RWPE1 (cell line): ENCODE results near the gene RTKN2.

ENCODE experiments used
- CTCF ChIA-PET: fragments of 350-600 bp; sonication (Branson Sonifier 250); formaldehyde crosslinking; extraction: SDS; loops from one replicate; lab custom pipeline; 2021; lab: Yijun Ruan, JAX
- POLR2A ChIA-PET: fragments of 400-600 bp; formaldehyde crosslinking; extraction: SDS; loops from one replicate; lab custom pipeline; 2020; ENCODE audit warnings: antibody characterized with exemption; ENCODE audit not compliant: low non-redundant PET; lab: Yijun Ruan, JAX
- DNase-seq: peaks from one replicate; pipeline ENCODE4 v3.0.0; 2012; ENCODE audit warnings: low spot score
- H3K27ac ChIP-seq: fragments of 450-650 bp; 2 replicates; pipeline ENCODE4 v1.5.1; 2017
- TF ChIP-seq, protein P1 (sequence below): fragments of 450-650 bp; conservative IDR thresholded peaks from 2 replicates; pipeline ENCODE4 v1.5.1; 2017; ENCODE audit warnings: low read depth, mild to moderate bottlenecking

RTKN2 gene, protein sequence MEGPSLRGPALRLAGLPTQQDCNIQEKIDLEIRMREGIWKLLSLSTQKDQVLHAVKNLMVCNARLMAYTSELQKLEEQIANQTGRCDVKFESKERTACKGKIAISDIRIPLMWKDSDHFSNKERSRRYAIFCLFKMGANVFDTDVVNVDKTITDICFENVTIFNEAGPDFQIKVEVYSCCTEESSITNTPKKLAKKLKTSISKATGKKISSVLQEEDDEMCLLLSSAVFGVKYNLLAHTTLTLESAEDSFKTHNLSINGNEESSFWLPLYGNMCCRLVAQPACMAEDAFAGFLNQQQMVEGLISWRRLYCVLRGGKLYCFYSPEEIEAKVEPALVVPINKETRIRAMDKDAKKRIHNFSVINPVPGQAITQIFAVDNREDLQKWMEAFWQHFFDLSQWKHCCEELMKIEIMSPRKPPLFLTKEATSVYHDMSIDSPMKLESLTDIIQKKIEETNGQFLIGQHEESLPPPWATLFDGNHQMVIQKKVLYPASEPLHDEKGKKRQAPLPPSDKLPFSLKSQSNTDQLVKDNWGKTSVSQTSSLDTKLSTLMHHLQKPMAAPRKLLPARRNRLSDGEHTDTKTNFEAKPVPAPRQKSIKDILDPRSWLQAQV

DNA sequence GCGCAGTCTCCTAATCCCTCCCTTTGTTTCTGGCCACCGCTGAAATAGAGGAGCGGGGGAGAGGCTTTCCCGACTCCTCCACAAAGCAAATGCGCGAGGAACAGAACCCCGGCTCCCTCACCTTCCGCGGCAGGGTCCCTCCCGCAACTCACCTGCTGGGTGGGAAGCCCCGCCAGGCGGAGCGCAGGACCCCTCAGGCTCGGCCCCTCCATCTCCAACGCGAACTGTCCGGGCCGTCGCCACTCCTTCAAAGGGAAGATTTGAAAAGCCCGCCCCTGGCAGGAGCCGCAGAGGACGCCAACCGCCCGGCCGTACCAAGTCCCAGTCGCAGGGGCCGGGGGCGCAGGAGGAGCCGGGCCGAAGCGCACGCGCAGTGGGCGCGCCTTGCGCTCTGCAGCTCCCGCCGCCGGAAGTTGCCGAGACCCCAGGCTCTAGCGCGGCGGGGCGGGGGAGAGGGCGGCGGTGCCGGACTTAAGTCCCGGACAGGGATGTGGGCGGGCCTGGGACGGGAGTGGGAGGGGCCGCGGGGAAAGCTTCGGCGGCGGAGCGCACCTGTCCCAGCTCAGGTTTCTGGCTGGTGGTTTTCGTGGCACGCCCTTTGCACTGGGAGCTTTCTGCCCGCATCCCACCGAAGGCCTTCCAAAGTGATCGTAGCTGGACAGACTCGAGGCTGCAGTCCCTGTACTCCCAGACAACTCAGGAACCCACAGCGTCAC, at the start of gene RTKN2:
TSS of gene RTKN2 (minus strand) at position 446 of the 716 bp plus-strand sequence. CDS start at position 212, 234 bp downstream.
- H3K27ac ChIP-seq: no peak within 1 kb of the TSS
- POLR2A ChIA-PET: no interaction called here
- TF ChIP-seq, protein P1, sequence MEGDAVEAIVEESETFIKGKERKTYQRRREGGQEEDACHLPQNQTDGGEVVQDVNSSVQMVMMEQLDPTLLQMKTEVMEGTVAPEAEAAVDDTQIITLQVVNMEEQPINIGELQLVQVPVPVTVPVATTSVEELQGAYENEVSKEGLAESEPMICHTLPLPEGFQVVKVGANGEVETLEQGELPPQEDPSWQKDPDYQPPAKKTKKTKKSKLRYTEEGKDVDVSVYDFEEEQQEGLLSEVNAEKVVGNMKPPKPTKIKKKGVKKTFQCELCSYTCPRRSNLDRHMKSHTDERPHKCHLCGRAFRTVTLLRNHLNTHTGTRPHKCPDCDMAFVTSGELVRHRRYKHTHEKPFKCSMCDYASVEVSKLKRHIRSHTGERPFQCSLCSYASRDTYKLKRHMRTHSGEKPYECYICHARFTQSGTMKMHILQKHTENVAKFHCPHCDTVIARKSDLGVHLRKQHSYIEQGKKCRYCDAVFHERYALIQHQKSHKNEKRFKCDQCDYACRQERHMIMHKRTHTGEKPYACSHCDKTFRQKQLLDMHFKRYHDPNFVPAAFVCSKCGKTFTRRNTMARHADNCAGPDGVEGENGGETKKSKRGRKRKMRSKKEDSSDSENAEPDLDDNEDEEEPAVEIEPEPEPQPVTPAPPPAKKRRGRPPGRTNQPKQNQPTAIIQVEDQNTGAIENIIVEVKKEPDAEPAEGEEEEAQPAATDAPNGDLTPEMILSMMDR: no peak
- CTCF ChIA-PET: interaction anchor here (0.5 kb wide), 1 partner anchor 997 kb away, joined by 3 read pairs; no protein-coding TSS in a partner anchor
- DNase-seq: peak; percentile 59

DNA sequence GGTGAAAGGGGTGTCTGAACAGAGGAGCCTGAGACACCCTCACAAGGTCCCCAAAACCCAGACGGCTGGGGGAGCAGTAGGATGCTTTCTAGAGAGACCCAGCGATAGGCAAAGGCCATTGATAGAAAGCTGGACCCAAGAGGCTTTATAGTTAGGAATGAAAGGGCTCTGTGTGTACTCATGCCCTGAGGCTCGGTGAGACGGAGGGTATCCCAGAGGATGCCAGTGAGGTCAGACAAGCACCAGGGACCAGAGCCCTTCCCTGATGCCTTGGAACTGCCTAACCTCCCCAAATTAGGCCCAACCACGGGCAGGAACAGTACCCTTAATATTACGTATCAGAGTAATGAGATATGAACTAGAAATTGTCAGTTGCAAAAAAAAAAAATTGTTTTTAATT, 48.6 kb upstream of the RTKN2 start:
- ChIA-PET CTCF (no interaction called here), POLR2A (no interaction called here)
- H3K27ac ChIP-seq: no peak overlapping the region
- no peak for DNase-seq
- TF ChIP-seq, protein P1: no peak

DNA sequence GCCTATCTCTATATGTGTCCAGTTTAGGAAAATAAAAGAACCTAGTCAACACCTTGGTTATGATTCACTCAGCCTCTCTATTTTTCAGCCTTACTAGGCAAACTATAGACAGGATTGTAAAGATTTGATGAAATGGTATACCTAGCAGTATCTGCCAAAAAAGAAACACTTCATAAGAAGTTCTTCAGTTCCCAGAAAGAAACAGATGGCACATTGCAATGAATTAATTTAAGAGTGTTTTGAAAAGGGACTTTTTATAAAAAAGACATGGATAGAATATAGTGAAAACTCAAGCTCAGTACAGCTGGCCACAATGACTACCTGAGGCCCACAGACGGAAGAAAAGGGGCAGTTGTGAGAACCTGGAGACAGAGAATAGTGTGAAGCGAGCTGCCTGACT, 40.6 kb upstream of the RTKN2 start:
- no peak overlapping the region for H3K27ac ChIP-seq
- CTCF ChIA-PET: no interaction called here
- TF ChIP-seq, protein P1: no peak
- POLR2A ChIA-PET: no interaction called here
- DNase-seq: no peak

DNA sequence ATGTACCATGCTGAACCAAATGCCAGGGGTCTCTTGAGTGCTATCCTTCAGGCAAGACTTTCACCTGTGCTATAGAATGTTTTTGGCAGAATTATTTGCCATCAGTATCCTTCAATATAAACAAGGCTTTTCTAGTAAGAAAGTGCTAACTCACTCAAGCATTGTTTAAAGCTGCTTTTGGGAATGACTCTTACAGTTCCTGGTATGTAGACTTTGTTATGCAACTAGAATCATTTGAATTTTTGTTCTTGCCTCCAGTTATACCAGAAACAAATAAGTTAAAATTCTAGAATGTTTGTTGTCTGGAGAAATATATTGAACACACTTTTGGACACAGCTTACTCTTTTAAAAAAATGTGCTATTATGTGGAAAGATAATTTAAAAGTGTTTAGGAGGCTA, 39.5 kb upstream of the RTKN2 start:
- CTCF ChIA-PET: interaction anchor here (0.7 to 0.8 kb wide), 2 partner anchors 17 to 1821 kb away, joined by 3 to 5 read pairs; no protein-coding TSS in a partner anchor
- DNase-seq: no peak
- TF ChIP-seq, protein P1: no peak
- no peak overlapping the region for H3K27ac ChIP-seq
- POLR2A ChIA-PET: no interaction called here

DNA sequence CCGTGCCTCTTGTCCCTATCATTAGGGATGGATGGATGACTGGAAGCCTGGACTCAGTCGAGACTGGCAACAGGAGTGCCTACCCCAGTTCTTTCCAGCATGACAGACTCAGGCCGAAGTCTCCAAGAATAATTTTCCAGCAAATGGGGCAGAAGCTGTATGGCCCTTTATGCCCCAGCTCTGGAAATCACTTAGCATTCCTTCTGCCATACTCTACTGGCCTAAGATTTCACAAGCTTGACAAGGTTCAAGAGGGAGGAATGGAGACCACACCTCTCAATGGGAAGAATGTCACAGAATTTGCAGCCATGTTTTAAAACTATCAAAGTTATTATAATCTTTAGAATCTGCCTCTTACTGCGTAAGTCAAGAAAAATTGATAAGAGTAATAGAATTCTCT, 39.0 kb upstream of the RTKN2 start:
- POLR2A ChIA-PET: no interaction called here
- CTCF ChIA-PET: interaction anchor here (0.7 to 0.8 kb wide), 2 partner anchors 17 to 1822 kb away, joined by 3 to 5 read pairs; no protein-coding TSS in a partner anchor
- no peak overlapping the region for H3K27ac ChIP-seq
- TF ChIP-seq, protein P1: no peak
- no peak for DNase-seq

DNA sequence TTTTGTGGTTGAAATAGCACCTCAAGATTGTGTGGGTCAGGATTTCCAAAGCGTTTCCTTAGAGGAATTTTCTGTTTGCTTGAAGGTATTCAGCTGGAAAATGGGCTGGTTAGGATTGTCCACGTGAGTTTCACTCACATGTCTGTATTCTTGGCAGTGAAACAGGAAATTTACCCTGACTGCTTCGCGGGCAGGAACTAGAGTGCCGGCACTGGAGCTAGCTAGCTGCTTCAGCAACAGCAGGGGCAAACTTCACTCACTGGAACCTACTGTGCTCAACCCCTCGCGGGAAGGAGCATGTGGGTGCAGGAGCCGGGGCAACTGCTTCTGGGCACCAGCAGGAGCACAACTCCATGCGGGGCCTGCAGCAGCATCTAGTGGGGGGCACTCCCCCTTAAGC, 38.0 kb upstream of the RTKN2 start:
- CTCF ChIA-PET: interaction anchor here (0.6 kb wide), 1 partner anchor 211 kb away, joined by 3 read pairs; no protein-coding TSS in a partner anchor
- DNase-seq: no peak
- POLR2A ChIA-PET: no interaction called here
- no peak overlapping the region for H3K27ac ChIP-seq
- TF ChIP-seq, protein P1: no peak
